ENCODE results near the gene STXBP5.

GRCh38 chr6:147416622-147417021, 212.4 kb downstream of the STXBP5 start:
- TF ChIP-seq, protein P1, sequence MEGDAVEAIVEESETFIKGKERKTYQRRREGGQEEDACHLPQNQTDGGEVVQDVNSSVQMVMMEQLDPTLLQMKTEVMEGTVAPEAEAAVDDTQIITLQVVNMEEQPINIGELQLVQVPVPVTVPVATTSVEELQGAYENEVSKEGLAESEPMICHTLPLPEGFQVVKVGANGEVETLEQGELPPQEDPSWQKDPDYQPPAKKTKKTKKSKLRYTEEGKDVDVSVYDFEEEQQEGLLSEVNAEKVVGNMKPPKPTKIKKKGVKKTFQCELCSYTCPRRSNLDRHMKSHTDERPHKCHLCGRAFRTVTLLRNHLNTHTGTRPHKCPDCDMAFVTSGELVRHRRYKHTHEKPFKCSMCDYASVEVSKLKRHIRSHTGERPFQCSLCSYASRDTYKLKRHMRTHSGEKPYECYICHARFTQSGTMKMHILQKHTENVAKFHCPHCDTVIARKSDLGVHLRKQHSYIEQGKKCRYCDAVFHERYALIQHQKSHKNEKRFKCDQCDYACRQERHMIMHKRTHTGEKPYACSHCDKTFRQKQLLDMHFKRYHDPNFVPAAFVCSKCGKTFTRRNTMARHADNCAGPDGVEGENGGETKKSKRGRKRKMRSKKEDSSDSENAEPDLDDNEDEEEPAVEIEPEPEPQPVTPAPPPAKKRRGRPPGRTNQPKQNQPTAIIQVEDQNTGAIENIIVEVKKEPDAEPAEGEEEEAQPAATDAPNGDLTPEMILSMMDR (IDR thresholded peaks at IDR 0.05): no peak
- TF ChIP-seq, protein P2, sequence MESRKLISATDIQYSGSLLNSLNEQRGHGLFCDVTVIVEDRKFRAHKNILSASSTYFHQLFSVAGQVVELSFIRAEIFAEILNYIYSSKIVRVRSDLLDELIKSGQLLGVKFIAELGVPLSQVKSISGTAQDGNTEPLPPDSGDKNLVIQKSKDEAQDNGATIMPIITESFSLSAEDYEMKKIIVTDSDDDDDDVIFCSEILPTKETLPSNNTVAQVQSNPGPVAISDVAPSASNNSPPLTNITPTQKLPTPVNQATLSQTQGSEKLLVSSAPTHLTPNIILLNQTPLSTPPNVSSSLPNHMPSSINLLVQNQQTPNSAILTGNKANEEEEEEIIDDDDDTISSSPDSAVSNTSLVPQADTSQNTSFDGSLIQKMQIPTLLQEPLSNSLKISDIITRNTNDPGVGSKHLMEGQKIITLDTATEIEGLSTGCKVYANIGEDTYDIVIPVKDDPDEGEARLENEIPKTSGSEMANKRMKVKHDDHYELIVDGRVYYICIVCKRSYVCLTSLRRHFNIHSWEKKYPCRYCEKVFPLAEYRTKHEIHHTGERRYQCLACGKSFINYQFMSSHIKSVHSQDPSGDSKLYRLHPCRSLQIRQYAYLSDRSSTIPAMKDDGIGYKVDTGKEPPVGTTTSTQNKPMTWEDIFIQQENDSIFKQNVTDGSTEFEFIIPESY (IDR thresholded peaks at IDR 0.05; ENCODE audit: borderline replicate concordance, low read depth): no peak
- TF ChIP-seq PBX3 (IDR thresholded peaks at IDR 0.05) (no peak), SIN3A (IDR thresholded peaks at IDR 0.05; ENCODE audit: borderline replicate concordance, low read depth, low read length) (no peak), MEF2A (IDR thresholded peaks at IDR 0.05; ENCODE audit: borderline replicate concordance, low read depth) (no peak), RXRA (IDR thresholded peaks at IDR 0.05; ENCODE audit: borderline replicate concordance, low read depth) (no peak), EZH2phosphoT487 (IDR thresholded peaks at IDR 0.05; ENCODE audit: borderline replicate concordance, low read depth) (no peak), SMC3 (IDR thresholded peaks at IDR 0.05; ENCODE audit: low read depth, low read length) (no peak)

Measured in SK-N-SH (cell line).